Stimulated activated CD4-positive, alpha-beta T cell treated with anti-CD3 and anti-CD28 coated beads, Interleukin-4, amount 100 ng/mL, for 48 hours (primary cell): Measurements from ENCODE around the gene ST6GALNAC2.
"Not testable (repeated sequence)": the region's sequence is repeated elsewhere in the genome, so short reads cannot be mapped to it uniquely, and the experiment has no call there.

Experiments
- DNase-seq, 2 donors: peaks; one replicate each; pipeline ENCODE4 v3.0.0-alpha.2; 2020; ENCODE audit warnings: low read depth in 2 of 2

The ST6GALNAC2 gene

GRCh38 chr17:76540381-76541300 lies 45.0 kb downstream of the ST6GALNAC2 start:
- DNase-seq, result no peak

DNA sequence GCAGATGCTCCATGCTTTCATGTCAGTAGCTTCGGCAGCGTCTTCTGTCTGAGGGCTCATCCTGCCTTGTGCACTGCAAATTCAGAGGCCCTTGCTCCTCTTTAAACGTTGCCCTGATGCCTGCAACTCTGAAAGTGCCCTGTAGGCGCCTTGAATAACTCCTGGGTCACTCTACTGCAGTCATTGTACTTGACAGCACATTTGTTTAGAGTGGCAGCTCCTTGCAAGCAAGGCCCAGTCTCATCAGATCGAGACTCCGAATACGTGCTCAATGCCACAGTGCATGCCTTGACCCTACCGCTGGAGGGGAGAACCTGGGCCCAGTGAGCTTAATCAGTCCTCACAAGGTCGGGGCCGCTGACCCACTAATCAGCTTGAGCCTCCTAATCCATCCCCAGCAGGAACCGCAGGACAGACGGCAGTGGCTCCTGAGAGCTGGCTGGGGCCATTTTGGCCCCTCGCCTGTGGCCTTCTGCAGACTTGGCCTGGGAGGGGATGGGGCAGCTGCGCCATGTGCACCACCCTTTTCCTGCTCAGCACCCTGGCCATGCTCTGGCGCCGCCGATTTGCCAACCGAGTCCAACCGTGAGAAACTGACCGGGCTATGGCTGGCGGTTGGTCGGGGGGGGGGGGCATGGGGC lies 45.9 kb downstream of the ST6GALNAC2 start, which contains the start of gene PRCD:
PRCD (plus strand) TSS at position 414 of the 641 bp plus-strand sequence; CDS start at position 512, 98 bp downstream.
- DNase-seq, result no peak

GRCh38 chr17:76538941-76539570 lies 46.6 kb downstream of the ST6GALNAC2 start:
- DNase-seq, result no peak

- no peak for DNase-seq
These were observed 47.3 kb downstream of the ST6GALNAC2 start for GRCh38 chr17:76538281-76538931.

DNA sequence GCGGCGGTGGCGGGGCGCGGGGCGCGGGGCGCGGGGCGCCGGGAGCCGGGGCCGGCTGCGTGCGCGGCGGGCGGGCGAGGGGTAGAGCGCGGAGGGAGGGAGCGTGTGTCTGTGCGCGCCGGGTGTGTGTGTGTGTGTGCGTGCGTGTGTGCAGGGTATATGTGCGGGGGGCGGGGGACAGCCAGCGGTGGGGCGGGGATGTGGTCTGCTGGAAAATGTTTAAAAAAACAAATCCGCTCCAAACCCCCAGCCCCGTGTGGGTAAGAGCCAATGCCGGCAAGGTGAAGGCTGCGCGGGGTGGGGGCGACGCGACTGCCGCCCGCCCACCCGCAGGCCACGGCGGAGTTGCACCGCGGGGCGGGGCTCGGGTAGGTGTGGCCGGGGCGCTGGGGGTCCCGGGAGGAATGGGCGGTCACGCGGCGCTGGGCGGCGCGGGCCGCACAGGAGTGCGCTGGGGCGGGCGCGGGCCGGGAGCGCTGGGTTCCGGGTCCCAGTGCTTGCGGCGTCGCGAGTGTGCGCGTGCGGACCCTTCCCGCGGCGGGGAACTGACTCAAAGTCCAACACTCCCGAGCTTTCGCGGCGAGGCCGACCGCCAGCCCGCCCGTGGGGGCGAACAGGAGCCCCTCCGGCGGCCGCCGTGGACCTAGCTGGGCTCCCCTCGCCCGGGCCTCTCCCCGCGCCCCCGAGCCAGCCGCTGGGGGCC lies 47.9 kb downstream of the ST6GALNAC2 start, which contains the start of gene CYGB:
CYGB (minus strand) TSS at position 132 of the 703 bp plus-strand sequence. CDS start 167 bp downstream, outside the sequence.
- no peak for DNase-seq

- no peak for DNase-seq
These were observed 48.4 kb downstream of the ST6GALNAC2 start for GRCh38 chr17:76537288-76537577.

GRCh38 chr17:76536511-76537287 lies 49.0 kb downstream of the ST6GALNAC2 start:
- no peak for DNase-seq

GRCh38 chr17:76535788-76536510 lies 49.7 kb downstream of the ST6GALNAC2 start:
- DNase-seq, result no peak

GRCh38 chr17:76534831-76535732 lies 50.6 kb downstream of the ST6GALNAC2 start:
- no peak for DNase-seq

- not testable (repeated sequence) for DNase-seq
These were observed 51.9 kb downstream of the ST6GALNAC2 start for GRCh38 chr17:76533640-76534359.

DNA sequence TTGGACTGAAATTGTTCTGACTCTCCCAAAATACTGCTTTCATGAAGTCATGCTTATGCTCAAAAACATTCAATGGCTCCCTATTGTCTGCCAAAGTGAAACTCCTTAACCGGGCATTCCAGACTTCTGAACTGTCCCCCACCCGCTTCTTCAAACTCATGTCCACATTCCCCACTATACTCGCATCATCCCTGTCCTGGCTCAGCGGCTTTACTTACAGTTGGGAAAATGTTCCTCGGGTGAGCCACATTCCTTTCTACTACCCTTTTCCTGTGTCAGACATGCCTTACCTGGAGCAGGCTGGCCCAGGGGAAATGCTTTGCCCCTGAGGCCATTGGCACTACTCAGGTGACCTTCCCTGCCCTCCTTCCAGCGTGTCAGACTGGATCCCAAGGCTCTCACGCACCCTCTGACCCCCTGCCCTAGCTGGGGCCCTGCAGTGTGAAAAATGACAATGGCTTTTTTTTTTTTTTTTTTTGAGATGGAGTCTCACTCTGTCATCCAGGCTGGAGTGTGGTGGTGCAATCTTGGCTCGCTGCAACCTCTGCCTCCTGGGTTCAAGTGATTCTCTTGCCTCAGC lies 53.5 kb downstream of the ST6GALNAC2 start:
- DNase-seq, result no peak

DNA sequence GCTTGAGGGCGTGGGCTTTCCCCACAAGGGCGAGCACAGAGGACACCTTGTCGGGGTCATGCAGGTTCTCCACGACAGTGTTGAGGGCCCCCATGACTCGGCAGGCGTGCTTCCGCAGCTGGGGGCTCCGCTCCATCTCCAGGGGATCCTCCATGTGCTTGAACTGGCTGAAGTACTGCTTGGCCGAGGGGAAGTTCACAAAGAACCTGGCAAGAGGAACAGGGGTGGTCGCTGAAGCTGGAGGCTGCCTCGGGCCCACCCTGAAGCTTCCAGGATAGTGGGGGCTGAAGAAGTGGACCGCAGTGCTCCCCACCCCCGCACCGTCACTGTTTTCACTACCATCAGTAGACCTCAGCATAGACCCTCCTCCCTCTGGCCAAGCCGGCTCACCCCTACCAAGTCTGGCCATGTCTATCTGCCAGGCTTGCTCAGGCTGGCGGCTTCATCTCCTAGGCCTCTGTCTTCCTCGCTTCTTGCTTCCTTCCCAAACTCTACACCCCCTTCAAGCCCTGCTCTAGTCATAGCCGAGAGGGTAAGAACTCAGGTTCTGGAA lies 54.1 kb downstream of the ST6GALNAC2 start:
- no peak for DNase-seq

GRCh38 chr17:76530811-76531485 lies 54.7 kb downstream of the ST6GALNAC2 start:
- no peak for DNase-seq

- DNase-seq, result no peak
These were observed 55.5 kb downstream of the ST6GALNAC2 start for GRCh38 chr17:76530095-76530723.

DNA sequence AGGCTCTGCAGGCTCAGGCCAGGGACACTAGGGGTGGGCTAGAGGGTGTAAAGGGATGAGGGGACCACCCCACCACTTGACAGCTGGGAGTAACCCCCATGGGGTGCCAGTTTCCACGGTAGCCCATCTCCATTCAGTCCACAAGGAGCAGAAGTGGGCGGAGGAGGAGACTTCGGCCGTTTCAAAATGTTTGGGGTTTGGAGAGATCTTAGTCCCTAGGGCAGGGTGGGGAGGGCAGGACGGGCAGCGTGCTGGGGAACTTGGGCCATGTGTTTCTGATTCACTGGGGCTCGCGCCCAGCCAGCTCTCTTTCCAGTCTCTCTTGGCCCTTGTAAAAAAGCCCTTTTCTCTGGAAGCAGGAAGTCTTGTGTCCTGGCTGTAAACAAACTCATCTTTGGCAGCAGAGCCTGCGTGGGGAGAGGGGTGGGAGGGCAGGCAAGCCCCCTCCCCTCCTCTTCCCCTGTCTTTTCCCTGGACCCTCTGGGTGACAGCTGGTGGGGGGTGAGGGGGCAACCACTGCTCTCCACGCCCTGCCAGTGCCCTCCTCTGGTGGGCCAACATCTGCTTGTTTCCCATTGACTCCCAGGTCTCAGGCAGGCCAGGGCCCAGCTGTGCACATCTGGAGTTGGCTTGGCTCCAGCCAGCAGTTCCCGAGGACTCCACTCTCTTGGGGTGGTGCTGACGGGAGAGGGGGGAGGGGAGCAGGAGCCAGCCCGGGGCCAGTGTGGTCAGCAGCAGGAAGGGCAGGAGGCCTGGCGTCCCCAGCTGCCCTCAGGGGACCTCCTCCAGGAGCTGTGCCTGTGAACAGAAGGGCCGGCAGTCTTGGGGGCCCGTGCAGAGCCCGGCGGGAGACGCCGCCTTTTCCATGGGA lies 56.2 kb downstream of the ST6GALNAC2 start:
- DNase-seq, result no peak
